Stimulated activated CD4-positive, alpha-beta T cell treated with anti-CD3 and anti-CD28 coated beads, Interleukin-4, amount 100 ng/mL, for 4 hours (primary cell): Measurements from ENCODE around the gene HNRNPA1.
A peak's percentile ranks its signal among the peaks of the same experiment; 100 is the strongest.
"Not testable (repeated sequence)": the region's sequence is repeated elsewhere in the genome, so short reads cannot be mapped to it uniquely, and the experiment has no call there.

Experiments used
- DNase-seq, 2 experiments: peaks; one replicate each; pipeline ENCODE4 v3.0.0-alpha.2; 2020

The HNRNPA1 gene

GRCh38 chr12:54280468-54281260 lies at the start of gene HNRNPA1:
Gene HNRNPA1 (plus strand): TSS chr12:54280726. CDS start chr12:54280808, 82 bp downstream.
- peak; percentile 76 to 98 for DNase-seq

- DNase-seq = not testable (repeated sequence)
Measured at GRCh38 chr12:54231269-54231668, 49.3 kb upstream of the HNRNPA1 start.

- DNase-seq = no peak
Measured at GRCh38 chr12:54232790-54233189, 47.7 kb upstream of the HNRNPA1 start.

GRCh38 chr12:54238531-54238930 lies 42.0 kb upstream of the HNRNPA1 start:
- no peak for DNase-seq

GRCh38 chr12:54239620-54240019 lies 40.9 kb upstream of the HNRNPA1 start:
- no peak for DNase-seq

- DNase-seq = no peak
Measured at GRCh38 chr12:54240129-54240528, 40.4 kb upstream of the HNRNPA1 start.

- DNase-seq = no peak
Measured at GRCh38 chr12:54240971-54241588, 39.4 kb upstream of the HNRNPA1 start.

- DNase-seq = no peak
Measured at GRCh38 chr12:54246011-54246641, 34.4 kb upstream of the HNRNPA1 start.

- DNase-seq = peak in 1 of 2 experiments; percentile 24
Measured at GRCh38 chr12:54249489-54249888, 31.0 kb upstream of the HNRNPA1 start.

GRCh38 chr12:54251667-54252284 lies 28.8 kb upstream of the HNRNPA1 start:
- no peak for DNase-seq

- no peak for DNase-seq
Measured at GRCh38 chr12:54253240-54253639, 27.3 kb upstream of the HNRNPA1 start.

- no peak for DNase-seq
Measured at GRCh38 chr12:54257332-54257731, 23.2 kb upstream of the HNRNPA1 start.

- no peak for DNase-seq
Measured at GRCh38 chr12:54258201-54258681, 22.3 kb upstream of the HNRNPA1 start.

- DNase-seq = peak; percentile 15 to 44
Measured at GRCh38 chr12:54259194-54260011, 21.1 kb upstream of the HNRNPA1 start.

- no peak for DNase-seq
Measured at GRCh38 chr12:54261815-54262402, 18.6 kb upstream of the HNRNPA1 start.

GRCh38 chr12:54262403-54262925 lies 18.1 kb upstream of the HNRNPA1 start:
- DNase-seq = no peak

- no peak for DNase-seq
Measured at GRCh38 chr12:54265364-54265812, 15.1 kb upstream of the HNRNPA1 start.

GRCh38 chr12:54266852-54267251 lies 13.7 kb upstream of the HNRNPA1 start:
- DNase-seq = no peak

- no peak for DNase-seq
Measured at GRCh38 chr12:54270345-54270744, 10.2 kb upstream of the HNRNPA1 start.

GRCh38 chr12:54272214-54272613 lies 8.3 kb upstream of the HNRNPA1 start:
- no peak for DNase-seq

- no peak for DNase-seq
Measured at GRCh38 chr12:54273981-54274380, 6.5 kb upstream of the HNRNPA1 start.

- no peak for DNase-seq
Measured at GRCh38 chr12:54276368-54276767, 4.2 kb upstream of the HNRNPA1 start.
